Measurements from ENCODE around the gene GPC5.

GPC5 gene

GRCh38 chr13:92538164-92538563 is 1139.7 kb downstream of the GPC5 start:
- TF ChIP-seq EGR1 (IDR thresholded peaks at IDR 0.05) (no peak), NFIC (IDR thresholded peaks at IDR 0.05) (no peak), TCF12 (IDR thresholded peaks at IDR 0.05; ENCODE audit: low read depth) (no peak), RAD21 (IDR thresholded peaks at IDR 0.05; ENCODE audit: low read depth) (no peak), TEAD4 (IDR thresholded peaks at IDR 0.05) (no peak), MAX (IDR thresholded peaks at IDR 0.05) (no peak)

- no peak for TF ChIP-seq MAX (IDR thresholded peaks at IDR 0.05)
- TF ChIP-seq REST (IDR thresholded peaks at IDR 0.05; ENCODE audit: low read depth): no peak
- no peak for TF ChIP-seq CREB1 (IDR thresholded peaks at IDR 0.05; ENCODE audit: low read depth)
- no peak for TF ChIP-seq FOXM1 (IDR thresholded peaks at IDR 0.05; ENCODE audit: borderline replicate concordance, low read depth)
- no peak for TF ChIP-seq USF1 (IDR thresholded peaks at IDR 0.05)
- TF ChIP-seq TAF1 (IDR thresholded peaks at IDR 0.05; ENCODE audit: low read depth): no peak
- no peak for TF ChIP-seq EGR1 (IDR thresholded peaks at IDR 0.05)
- TF ChIP-seq ZBTB7A (IDR thresholded peaks at IDR 0.05; ENCODE audit: low read depth): no peak
- no peak for TF ChIP-seq NFIC (IDR thresholded peaks at IDR 0.05)
- no peak for TF ChIP-seq CEBPB (IDR thresholded peaks at IDR 0.05)
- no peak for TF ChIP-seq TCF12 (IDR thresholded peaks at IDR 0.05; ENCODE audit: low read depth)
- TF ChIP-seq TEAD4 (IDR thresholded peaks at IDR 0.05): no peak
- TF ChIP-seq RAD21 (IDR thresholded peaks at IDR 0.05; ENCODE audit: low read depth): no peak
- TF ChIP-seq YY1 (IDR thresholded peaks at IDR 0.05; ENCODE audit: low read depth): no peak
- no peak for TF ChIP-seq EP300 (IDR thresholded peaks at IDR 0.05; ENCODE audit: borderline replicate concordance)
Observed at GRCh38 chr13:92547266-92547665, 1148.8 kb downstream of the GPC5 start.

- TF ChIP-seq CEBPB (IDR thresholded peaks at IDR 0.05) (no peak), ZBTB7A (IDR thresholded peaks at IDR 0.05; ENCODE audit: low read depth) (no peak), REST (IDR thresholded peaks at IDR 0.05; ENCODE audit: low read depth) (no peak), TAF1 (IDR thresholded peaks at IDR 0.05; ENCODE audit: low read depth) (no peak), MAX (IDR thresholded peaks at IDR 0.05) (no peak), YY1 (IDR thresholded peaks at IDR 0.05; ENCODE audit: low read depth) (no peak), RAD21 (IDR thresholded peaks at IDR 0.05; ENCODE audit: low read depth) (no peak), TEAD4 (IDR thresholded peaks at IDR 0.05) (no peak), NFIC (IDR thresholded peaks at IDR 0.05) (no peak), EGR1 (IDR thresholded peaks at IDR 0.05) (no peak), TCF12 (IDR thresholded peaks at IDR 0.05; ENCODE audit: low read depth) (no peak)
Observed at GRCh38 chr13:92549276-92549675, 1150.9 kb downstream of the GPC5 start.

- TF ChIP-seq CEBPB (IDR thresholded peaks at IDR 0.05) (no peak), ZBTB7A (IDR thresholded peaks at IDR 0.05; ENCODE audit: low read depth) (no peak), NFIC (IDR thresholded peaks at IDR 0.05) (no peak), EGR1 (IDR thresholded peaks at IDR 0.05) (no peak), TCF12 (IDR thresholded peaks at IDR 0.05; ENCODE audit: low read depth) (no peak), YY1 (IDR thresholded peaks at IDR 0.05; ENCODE audit: low read depth) (no peak), RAD21 (IDR thresholded peaks at IDR 0.05; ENCODE audit: low read depth) (no peak), CREB1 (IDR thresholded peaks at IDR 0.05; ENCODE audit: low read depth) (no peak), TEAD4 (IDR thresholded peaks at IDR 0.05) (no peak), USF1 (IDR thresholded peaks at IDR 0.05) (no peak), EP300 (IDR thresholded peaks at IDR 0.05; ENCODE audit: borderline replicate concordance) (no peak), TAF1 (IDR thresholded peaks at IDR 0.05; ENCODE audit: low read depth) (no peak), FOXM1 (IDR thresholded peaks at IDR 0.05; ENCODE audit: borderline replicate concordance, low read depth) (no peak)
Observed at GRCh38 chr13:92553470-92554114, 1155.2 kb downstream of the GPC5 start.

GRCh38 chr13:92560883-92561282 is 1162.5 kb downstream of the GPC5 start:
- TF ChIP-seq YY1 (IDR thresholded peaks at IDR 0.05; ENCODE audit: low read depth) (no peak), EP300 (IDR thresholded peaks at IDR 0.05; ENCODE audit: borderline replicate concordance) (no peak), NFIC (IDR thresholded peaks at IDR 0.05) (no peak), TEAD4 (IDR thresholded peaks at IDR 0.05) (no peak), RAD21 (IDR thresholded peaks at IDR 0.05; ENCODE audit: low read depth) (no peak), MAX (IDR thresholded peaks at IDR 0.05) (no peak), REST (IDR thresholded peaks at IDR 0.05; ENCODE audit: low read depth) (no peak), CEBPB (IDR thresholded peaks at IDR 0.05) (no peak), CREB1 (IDR thresholded peaks at IDR 0.05; ENCODE audit: low read depth) (no peak), TCF12 (IDR thresholded peaks at IDR 0.05; ENCODE audit: low read depth) (no peak), FOXM1 (IDR thresholded peaks at IDR 0.05; ENCODE audit: borderline replicate concordance, low read depth) (no peak), USF1 (IDR thresholded peaks at IDR 0.05) (no peak), TAF1 (IDR thresholded peaks at IDR 0.05; ENCODE audit: low read depth) (no peak), EGR1 (IDR thresholded peaks at IDR 0.05) (no peak), ZBTB7A (IDR thresholded peaks at IDR 0.05; ENCODE audit: low read depth) (no peak)
